ENCODE data around the gene TNIK. TPM values are rescaled to one million over a fixed set of nuclear protein-coding genes. Genes with fewer than 3 reads are reported as not detected.

TNIK gene
- total and polyA plus RNA-seq, 8 donors: 2.1 to 40.2 (median 10.1) TPM

DNA sequence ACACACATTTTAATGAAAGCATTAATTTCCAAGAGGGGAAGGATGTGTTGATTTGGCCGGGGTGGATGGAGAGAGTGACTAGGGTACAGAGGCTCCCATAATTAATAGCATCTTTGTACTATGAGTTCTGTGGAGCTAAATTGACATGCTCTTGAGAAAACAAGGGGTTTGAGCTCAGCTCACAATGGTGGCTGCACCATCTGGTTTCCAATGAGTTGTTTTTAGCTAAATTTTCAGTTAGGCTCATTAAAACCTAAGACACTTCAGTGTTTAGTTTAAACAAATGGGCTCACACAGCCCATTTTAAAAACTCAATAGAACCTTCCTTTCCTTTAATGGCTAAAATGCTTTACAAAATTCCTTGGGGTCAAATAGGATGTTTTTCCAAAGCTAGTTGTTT is 199.7 kb downstream of the TNIK start:
- Histone ChIP-seq H3K27ac (peak overlapping the region in 1 of 5 donors; percentile 80), H3K4me1 (peaks cover 0 to 29% (median 8%) of the 10 kb centered on the region in 4 donors), H3K4me3 (no peak overlapping the region), H3K36me3 (no peaks in the 10 kb centered on the region), H3K9me3 (no peaks in the 10 kb centered on the region), H3K27me3 (no peaks in the 10 kb centered on the region)
- TF ChIP-seq POLR2AphosphoS5 (IDR thresholded peaks at IDR 0.05) (no peak), CTCF (IDR thresholded peaks at IDR 0.05) (no peak), EP300 (IDR thresholded peaks at IDR 0.05) (no peak), POLR2A (IDR thresholded peaks at IDR 0.05) (no peak)
- DNase-seq: no peak
- WGBS, 5 donors: 89 to 100% (median 98%) methylated on average over 1 of the region's 1 CpG
- intact Hi-C loops (cut with DNase I; ENCODE audit: low total_unique reads): no loop called here

DNA sequence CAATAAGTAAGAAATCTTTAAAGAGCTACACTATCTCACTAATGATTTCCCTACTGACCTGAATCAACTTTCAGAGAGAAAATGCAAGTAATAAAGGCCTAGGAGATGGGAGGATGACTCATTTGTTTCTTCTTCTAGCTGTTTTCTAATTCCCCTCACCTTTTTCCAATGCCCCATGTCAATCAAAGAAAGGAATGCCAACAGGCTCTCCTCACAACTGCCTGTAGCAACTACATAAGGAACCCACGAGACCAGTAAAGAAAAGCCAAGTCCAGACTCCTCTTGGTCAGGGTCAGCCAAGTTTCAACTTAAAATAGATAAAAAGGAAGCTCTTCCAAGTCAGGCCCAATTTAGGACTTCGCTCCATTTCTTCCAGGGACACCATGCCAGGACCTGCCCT is 201.9 kb downstream of the TNIK start:
- WGBS, 5 donors: 63 to 81% (median 77%) methylated on average over 2 of the region's 2 CpGs
- Histone ChIP-seq H3K4me1 (peaks cover 0 to 30% (median 11%) of the 10 kb centered on the region in 4 donors), H3K4me3 (no peak overlapping the region), H3K9me3 (no peaks in the 10 kb centered on the region), H3K27ac (no peak overlapping the region), H3K27me3 (no peaks in the 10 kb centered on the region), H3K36me3 (no peaks in the 10 kb centered on the region)
- intact Hi-C loops (cut with DNase I; ENCODE audit: low total_unique reads): no loop called here
- TF ChIP-seq EP300 (IDR thresholded peaks at IDR 0.05) (no peak), POLR2A (IDR thresholded peaks at IDR 0.05) (no peak), CTCF (IDR thresholded peaks at IDR 0.05) (no peak), POLR2AphosphoS5 (IDR thresholded peaks at IDR 0.05) (no peak)
- no peak for DNase-seq

GRCh38 chr3:171257251-171258203 is 202.7 kb downstream of the TNIK start:
- H3K27ac ChIP-seq: no peak overlapping the region
- no peaks in the 10 kb centered on the region for H3K36me3 ChIP-seq
- intact Hi-C loops (cut with DNase I; ENCODE audit: low total_unique reads): no loop called here
- 83 to 90% (median 88%) methylated on average over 7 of the region's 7 CpGs for WGBS, 5 donors
- TF ChIP-seq POLR2A (IDR thresholded peaks at IDR 0.05) (no peak), POLR2AphosphoS5 (IDR thresholded peaks at IDR 0.05) (no peak), EP300 (IDR thresholded peaks at IDR 0.05) (no peak), CTCF (IDR thresholded peaks at IDR 0.05) (no peak)
- peaks cover 0 to 30% (median 11%) of the 10 kb centered on the region in 4 donors for H3K4me1 ChIP-seq
- H3K27me3 ChIP-seq: no peaks in the 10 kb centered on the region
- no peak for DNase-seq
- no peak overlapping the region for H3K4me3 ChIP-seq
- no peaks in the 10 kb centered on the region for H3K9me3 ChIP-seq

DNA sequence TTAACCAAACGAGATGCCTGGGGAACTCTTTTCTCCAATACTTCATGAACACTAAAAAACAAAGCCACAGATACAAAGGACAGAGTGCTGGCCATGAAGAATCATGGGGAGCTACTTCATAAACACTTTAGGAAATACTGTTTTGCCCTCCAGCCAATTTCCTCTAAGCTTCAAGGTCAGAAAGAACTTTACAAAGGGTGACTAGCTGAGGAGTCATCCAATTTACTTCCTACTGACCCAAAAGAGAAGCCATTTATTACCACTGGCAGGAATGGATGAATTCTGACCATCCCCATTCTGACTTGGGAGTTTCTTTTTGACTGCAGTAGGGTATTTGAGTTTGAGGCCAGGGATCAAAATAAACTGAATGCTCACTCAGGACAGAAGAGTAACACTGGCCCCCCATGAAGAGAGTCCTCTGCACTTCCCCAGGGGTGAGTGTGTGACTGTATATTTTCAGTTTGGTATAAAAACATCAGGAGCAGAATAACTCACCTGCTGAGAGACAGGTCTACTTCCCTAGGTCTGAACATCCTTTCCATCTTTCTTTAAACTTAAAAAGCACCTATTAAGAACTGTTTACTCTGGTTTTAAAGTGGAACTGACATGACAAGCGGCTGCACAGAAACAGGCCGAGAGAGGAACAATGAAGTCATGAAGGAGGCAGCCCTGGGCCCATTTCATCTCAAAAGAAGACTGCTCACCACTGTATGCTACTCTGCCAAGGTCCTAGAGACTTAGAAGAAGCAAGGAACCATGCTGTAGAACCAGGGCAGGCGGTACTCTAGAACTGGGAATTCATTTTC is 203.6 kb downstream of the TNIK start:
- WGBS, 5 donors: 87 to 94% (median 91%) methylated on average over 4 of the region's 4 CpGs

More for the DNA sequence above, 203.6 kb downstream of the TNIK start:
- TF ChIP-seq EP300 (IDR thresholded peaks at IDR 0.05) (no peak), CTCF (IDR thresholded peaks at IDR 0.05) (no peak), POLR2A (IDR thresholded peaks at IDR 0.05) (no peak), POLR2AphosphoS5 (IDR thresholded peaks at IDR 0.05) (no peak)
- no peak overlapping the region for H3K27ac ChIP-seq
- no peak for DNase-seq
- H3K27me3 ChIP-seq: no peaks in the 10 kb centered on the region
- peaks cover 0 to 23% (median 11%) of the 10 kb centered on the region in 4 donors for H3K4me1 ChIP-seq
- intact Hi-C loops (cut with DNase I; ENCODE audit: low total_unique reads): no loop called here
- H3K9me3 ChIP-seq: no peaks in the 10 kb centered on the region
- no peak overlapping the region for H3K4me3 ChIP-seq
- no peaks in the 10 kb centered on the region for H3K36me3 ChIP-seq

Data from stomach (tissue), 9 donors.